Measurements from ENCODE around the gene FAM3A.

The FAM3A gene

DNA sequence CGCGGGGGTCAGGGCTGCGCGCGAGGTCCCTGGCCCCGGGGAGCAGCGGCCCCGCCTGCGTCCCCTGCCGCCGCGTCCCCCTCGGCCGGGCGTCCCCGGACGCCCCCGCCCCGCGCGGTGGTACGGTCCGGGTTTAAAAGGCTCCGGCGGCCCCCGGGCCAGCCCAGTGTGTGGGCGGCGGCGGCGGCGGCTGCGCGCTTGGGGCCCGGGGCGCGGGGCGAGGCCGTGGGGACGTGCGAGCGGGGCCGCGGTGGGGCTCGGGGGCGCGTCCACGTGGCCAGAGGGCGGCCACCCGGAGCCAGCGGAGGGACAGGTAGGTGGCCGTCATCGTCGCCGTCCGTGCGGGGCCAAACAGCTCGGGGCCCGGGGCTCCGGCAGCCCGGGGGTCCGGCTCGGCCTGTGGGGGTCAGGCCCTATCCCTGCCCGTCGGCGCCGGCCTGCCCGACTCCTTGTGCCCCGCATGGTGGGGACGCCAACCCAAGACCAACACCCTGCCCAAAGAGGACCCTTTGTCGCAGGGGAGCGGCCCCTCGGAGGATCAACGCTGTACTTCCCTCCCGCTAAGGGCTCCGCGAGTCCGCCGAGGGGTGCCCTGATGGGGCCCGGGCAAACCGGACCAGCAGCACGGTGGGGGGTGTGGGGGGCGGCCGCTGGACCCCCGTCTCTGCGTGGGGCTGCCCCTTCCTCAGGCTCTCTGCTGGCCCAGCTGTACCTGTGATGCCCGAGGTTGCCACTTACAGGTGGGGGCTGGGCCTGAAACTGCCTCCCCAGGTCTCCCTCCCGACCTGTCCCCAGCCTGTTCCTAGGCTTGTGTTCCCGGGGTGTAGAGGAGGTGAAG is 57.7 kb downstream of the FAM3A start, which contains the start of gene PLXNA3:
TSS of gene PLXNA3 (plus strand) at position 166 of the 838 bp plus-strand sequence. CDS start 1,903 bp downstream, outside the sequence.
- DNase-seq = no peak

DNA sequence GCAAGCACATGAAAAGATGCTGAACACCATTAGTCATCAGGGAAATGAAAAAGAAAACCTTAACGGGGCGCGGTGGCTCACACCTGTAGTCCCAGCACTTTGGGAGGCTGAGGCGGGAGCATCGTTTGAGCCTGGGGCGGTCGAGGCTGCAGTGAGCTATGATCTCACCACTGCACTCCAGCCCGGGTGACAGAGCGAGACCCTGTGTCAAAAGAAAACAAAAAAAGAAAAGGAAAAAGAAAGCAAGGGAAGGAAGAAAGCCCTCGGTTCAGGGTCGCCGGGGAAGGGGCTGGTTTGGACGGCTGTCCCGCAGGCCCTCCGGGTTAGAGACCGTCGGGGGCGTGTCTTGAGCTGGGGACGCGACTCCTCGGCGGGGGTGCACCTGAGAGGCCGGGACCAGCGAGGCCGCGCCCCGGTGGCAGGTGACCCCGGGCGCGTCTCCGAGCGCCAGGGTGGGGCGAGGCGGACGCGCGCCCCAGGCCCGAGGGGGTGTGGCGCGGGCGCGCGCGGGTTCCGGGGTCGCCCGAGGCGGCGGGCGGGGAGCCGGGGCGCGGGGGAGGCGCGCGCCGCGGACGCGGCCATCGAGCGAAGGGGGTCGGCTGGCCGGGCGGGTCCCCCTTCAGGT is 58.4 kb downstream of the FAM3A start:
- no peak for DNase-seq
